ENCODE data around the gene OR6V1. TPM values are rescaled to one million over a fixed set of nuclear protein-coding genes. Genes with fewer than 3 reads are reported as not detected.

OR6V1 gene
- total and polyA plus RNA-seq, 8 donors: not detected

- Histone ChIP-seq H3K4me3 (no peak overlapping the region), H3K27me3 (no peaks in the 10 kb centered on the region), H3K4me1 (peaks cover 0 to 12% (median 0%) of the 10 kb centered on the region in 4 donors), H3K36me3 (no peaks in the 10 kb centered on the region), H3K9me3 (no peaks in the 10 kb centered on the region), H3K27ac (peak overlapping the region in 2 of 5 donors; percentile 1 to 32)
- intact Hi-C loops (cut with DNase I; ENCODE audit: low total_unique reads): loop anchor here (5.0 kb wide), 1 partner anchor 193 kb away; no protein-coding TSS in a partner anchor
- TF ChIP-seq CTCF (IDR thresholded peaks at IDR 0.05) (no peak), EP300 (IDR thresholded peaks at IDR 0.05) (no peak), POLR2A (IDR thresholded peaks at IDR 0.05) (no peak), POLR2AphosphoS5 (IDR thresholded peaks at IDR 0.05) (no peak)
- DNase-seq: peak in 1 of 2 donors; percentile 72
- WGBS, 5 donors: 60 to 78% (median 64%) methylated on average over 5 of the region's 5 CpGs
These were observed 38.2 kb upstream of the OR6V1 start for GRCh38 chr7:143013893-143014292.

DNA sequence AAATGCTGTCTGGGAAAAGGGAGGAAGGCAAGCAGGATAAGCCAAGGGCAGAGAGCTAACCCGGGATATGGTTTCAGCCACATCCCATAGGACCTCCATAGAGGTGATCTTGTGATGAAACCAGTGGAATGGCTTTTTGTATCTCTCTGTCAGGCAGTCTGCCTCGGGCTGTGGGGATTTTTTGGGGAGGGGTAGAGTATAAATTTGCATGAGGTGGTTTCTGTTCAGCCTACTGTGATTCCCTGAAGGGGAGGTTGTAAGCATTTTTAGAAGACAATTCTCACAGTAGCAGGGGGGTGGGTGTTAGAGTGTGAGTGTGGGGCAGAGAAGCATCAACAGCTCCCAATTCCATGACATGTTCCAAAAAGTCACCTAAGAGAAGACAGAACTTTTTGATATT lies 37.1 kb upstream of the OR6V1 start:
- Histone ChIP-seq H3K27me3 (no peaks in the 10 kb centered on the region), H3K36me3 (no peaks in the 10 kb centered on the region), H3K9me3 (no peaks in the 10 kb centered on the region), H3K4me3 (no peak overlapping the region), H3K27ac (no peak overlapping the region), H3K4me1 (peaks cover 0 to 12% (median 0%) of the 10 kb centered on the region in 4 donors)
- no peak for DNase-seq
- WGBS, 5 donors: 56 to 74% (median 62%) methylated on average over 2 of the region's 2 CpGs
- intact Hi-C loops (cut with DNase I; ENCODE audit: low total_unique reads): no loop called here
- no peak for TF ChIP-seq CTCF (IDR thresholded peaks at IDR 0.05)
- TF ChIP-seq POLR2A (IDR thresholded peaks at IDR 0.05): no peak
- no peak for TF ChIP-seq EP300 (IDR thresholded peaks at IDR 0.05)
- no peak for TF ChIP-seq POLR2AphosphoS5 (IDR thresholded peaks at IDR 0.05)

DNA sequence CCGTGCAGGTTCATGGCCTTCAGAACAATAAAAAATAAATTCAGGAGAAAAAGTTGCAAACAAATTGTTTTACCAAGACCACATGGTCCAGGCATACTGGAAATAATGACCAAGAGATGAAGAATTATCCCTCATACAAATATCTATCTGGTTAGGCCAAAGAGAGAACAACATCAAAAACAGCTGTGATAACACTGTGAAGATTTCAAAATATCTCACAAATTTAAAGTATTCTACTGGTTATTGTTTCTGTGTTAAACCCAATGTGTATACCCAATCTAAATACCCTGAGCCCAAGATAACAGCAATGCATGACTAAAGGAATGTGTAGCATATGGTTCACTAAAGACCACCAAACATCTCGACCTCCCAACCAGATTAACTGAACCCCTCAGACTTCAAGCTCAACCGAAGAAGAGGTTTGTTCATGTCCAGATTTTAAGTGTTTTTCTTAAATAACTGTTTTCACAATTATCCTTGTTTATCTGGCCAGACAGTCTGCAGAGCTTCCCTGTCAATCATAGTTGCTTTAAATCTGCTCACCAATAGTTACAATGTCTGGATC lies 36.1 kb upstream of the OR6V1 start:
- Histone ChIP-seq H3K36me3 (no peaks in the 10 kb centered on the region), H3K9me3 (no peaks in the 10 kb centered on the region), H3K4me1 (peaks cover 0 to 12% (median 0%) of the 10 kb centered on the region in 4 donors), H3K4me3 (no peak overlapping the region), H3K27ac (no peak overlapping the region), H3K27me3 (no peaks in the 10 kb centered on the region)
- TF ChIP-seq CTCF (IDR thresholded peaks at IDR 0.05) (no peak), EP300 (IDR thresholded peaks at IDR 0.05) (no peak), POLR2AphosphoS5 (IDR thresholded peaks at IDR 0.05) (no peak), POLR2A (IDR thresholded peaks at IDR 0.05) (no peak)
- DNase-seq: no peak
- intact Hi-C loops (cut with DNase I; ENCODE audit: low total_unique reads): no loop called here
- 71 to 81% (median 73%) methylated on average over 3 of the region's 3 CpGs for WGBS, 5 donors

- H3K36me3 ChIP-seq: no peaks in the 10 kb centered on the region
- H3K4me1 ChIP-seq: peaks cover 0 to 12% (median 0%) of the 10 kb centered on the region in 4 donors
- H3K4me3 ChIP-seq: no peak overlapping the region
- 67 to 82% (median 72%) methylated on average over 2 of the region's 2 CpGs for WGBS, 5 donors
- intact Hi-C loops (cut with DNase I; ENCODE audit: low total_unique reads): no loop called here
- H3K27ac ChIP-seq: no peak overlapping the region
- TF ChIP-seq CTCF (IDR thresholded peaks at IDR 0.05): no peak
- no peak for TF ChIP-seq POLR2A (IDR thresholded peaks at IDR 0.05)
- no peak for TF ChIP-seq EP300 (IDR thresholded peaks at IDR 0.05)
- no peak for TF ChIP-seq POLR2AphosphoS5 (IDR thresholded peaks at IDR 0.05)
- H3K27me3 ChIP-seq: no peaks in the 10 kb centered on the region
- no peaks in the 10 kb centered on the region for H3K9me3 ChIP-seq
- no peak for DNase-seq
These were observed 35.1 kb upstream of the OR6V1 start for GRCh38 chr7:143016996-143017395.

Measured in stomach (tissue), 9 donors.